ENCODE results near the gene ARHGAP26. TPM values are rescaled to one million over a fixed set of nuclear protein-coding genes. Genes with fewer than 3 reads are reported as not detected.

Gene ARHGAP26
- total and polyA plus RNA-seq, 4 donors, result 1.8 to 16.7 (median 4.1) TPM

DNA sequence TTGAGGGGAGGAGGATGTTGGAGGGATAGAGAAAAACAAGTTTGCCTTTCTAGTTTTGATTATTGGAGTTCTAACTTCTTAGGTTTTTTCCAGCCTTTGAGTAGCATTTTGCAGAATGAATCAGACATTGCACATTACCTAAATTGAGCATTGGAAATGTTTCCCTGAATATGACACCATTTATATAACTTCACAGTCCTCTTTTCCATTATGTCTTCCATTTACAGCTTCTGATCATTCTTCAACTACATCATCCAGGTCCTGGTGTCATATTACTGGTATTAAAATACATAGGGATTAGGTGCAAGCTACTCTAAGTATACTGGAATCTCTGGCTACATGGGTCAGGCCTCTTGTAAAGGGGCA, 286.1 kb downstream of the ARHGAP26 start:
- DNase-seq (ENCODE audit: low spot score), result no peak
- Histone ChIP-seq H3K27ac (ENCODE audit: low read depth in 1 of 2, low read length in 2 of 2) (no peak overlapping the region), H3K27me3 (ENCODE audit: control insufficient read depth in 4 of 4, insufficient read depth in 4 of 4, low read length in 3 of 4) (no peaks in the 10 kb centered on the region), H3K9ac (ENCODE audit: low read depth in 1 of 2, low read length in 2 of 2) (no peak overlapping the region), H3K4me3 (ENCODE audit: low read depth in 1 of 3, low read length in 3 of 3) (no peak overlapping the region), H3K4me1 (ENCODE audit: control insufficient read depth in 4 of 4, insufficient read depth in 4 of 4, low read length in 3 of 4) (peaks cover 3 to 16% (median 12%) of the 10 kb centered on the region in 4 donors), H3K36me3 (ENCODE audit: control insufficient read depth in 4 of 4, insufficient read depth in 3 of 4, low read depth in 1 of 4, low read length in 3 of 4) (peaks cover 0 to 21% (median 2%) of the 10 kb centered on the region in 4 donors), H3K9me3 (ENCODE audit: control insufficient read depth in 4 of 4, low read length in 3 of 4) (no peaks in the 10 kb centered on the region)
- TF ChIP-seq RXRA (IDR thresholded peaks at IDR 0.05) (no peak), CTCF (IDR thresholded peaks at IDR 0.05; ENCODE audit: low read depth, low read length, missing input control) (no peak)

DNA sequence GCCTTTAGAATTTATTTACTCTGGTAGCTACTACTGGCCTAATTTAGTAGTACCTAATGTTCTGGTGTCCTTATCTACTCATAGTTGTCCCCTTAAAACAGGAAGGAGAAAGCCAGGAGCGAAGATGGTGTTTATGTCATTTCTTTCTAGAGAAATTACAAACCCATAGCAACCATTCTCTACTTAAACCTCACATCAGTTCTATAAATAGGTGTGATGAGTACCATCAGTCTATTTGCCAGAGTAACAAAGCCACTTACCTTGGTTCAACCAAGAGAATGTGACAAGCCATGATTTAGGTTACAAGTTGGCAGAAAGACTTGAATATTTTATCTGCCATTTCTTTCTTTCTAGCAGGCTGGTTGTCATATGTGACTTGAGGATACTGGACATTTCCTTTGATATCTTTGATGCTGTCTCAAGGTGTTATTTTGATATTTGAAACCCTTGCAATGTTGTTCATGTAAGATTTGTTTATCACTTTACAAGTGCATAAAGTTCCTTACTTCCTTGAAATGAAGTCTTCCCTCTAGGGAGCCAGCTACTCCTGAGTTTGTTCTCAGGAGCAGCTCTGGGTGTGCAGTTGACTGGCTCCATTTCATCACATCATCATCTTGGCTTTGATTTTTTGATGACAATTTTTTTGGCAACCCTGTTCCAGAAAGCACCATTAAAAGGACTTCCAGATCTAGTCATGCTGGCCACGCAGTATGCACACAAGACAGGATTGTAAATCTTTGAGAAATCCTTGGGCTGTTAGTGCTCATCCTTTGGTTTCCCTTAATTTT, 286.8 kb downstream of the ARHGAP26 start:
- no peaks in the 10 kb centered on the region for H3K27me3 ChIP-seq (ENCODE audit: control insufficient read depth in 4 of 4, insufficient read depth in 4 of 4, low read length in 3 of 4)
- 96% methylated on average over 2 of the region's 2 CpGs for WGBS
- no peak overlapping the region for H3K9ac ChIP-seq (ENCODE audit: low read depth in 1 of 2, low read length in 2 of 2)

DNA sequence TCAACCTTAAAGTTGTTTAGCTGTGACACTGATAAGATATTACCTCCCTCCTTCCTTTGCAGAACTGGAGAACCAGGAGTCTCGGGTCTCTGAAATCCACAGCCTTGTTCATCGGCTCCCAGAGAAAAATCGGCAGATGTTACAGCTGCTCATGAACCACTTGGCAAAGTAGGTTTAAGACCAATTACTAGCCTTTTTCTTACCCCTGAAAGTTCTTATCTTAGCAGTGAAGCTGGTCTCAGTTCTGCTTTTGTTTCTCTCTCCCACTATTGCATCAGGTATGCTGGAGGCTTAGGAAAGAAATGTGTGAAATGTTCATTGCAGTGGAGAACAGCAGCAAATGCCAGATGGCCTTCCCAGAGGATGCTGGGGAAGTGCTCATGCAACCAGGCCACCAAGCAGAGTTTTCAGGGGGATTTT, 287.4 kb downstream of the ARHGAP26 start:
- Histone ChIP-seq H3K36me3 (ENCODE audit: control insufficient read depth in 4 of 4, insufficient read depth in 3 of 4, low read depth in 1 of 4, low read length in 3 of 4) (peaks cover 0 to 21% (median 2%) of the 10 kb centered on the region in 4 donors), H3K9ac (ENCODE audit: low read depth in 1 of 2, low read length in 2 of 2) (no peak overlapping the region), H3K9me3 (ENCODE audit: control insufficient read depth in 4 of 4, low read length in 3 of 4) (no peaks in the 10 kb centered on the region), H3K4me1 (ENCODE audit: control insufficient read depth in 4 of 4, insufficient read depth in 4 of 4, low read length in 3 of 4) (peaks cover 2 to 8% (median 5%) of the 10 kb centered on the region in 4 donors), H3K27me3 (ENCODE audit: control insufficient read depth in 4 of 4, insufficient read depth in 4 of 4, low read length in 3 of 4) (no peaks in the 10 kb centered on the region), H3K27ac (ENCODE audit: low read depth in 1 of 2, low read length in 2 of 2) (no peak overlapping the region), H3K4me3 (ENCODE audit: low read depth in 1 of 3, low read length in 3 of 3) (no peak overlapping the region)
- TF ChIP-seq FOXA1 (IDR thresholded peaks at IDR 0.05), result no peak
- TF ChIP-seq FOXA2 (IDR thresholded peaks at IDR 0.05), result no peak
- TF ChIP-seq JUND (IDR thresholded peaks at IDR 0.05), result no peak
- TF ChIP-seq SP1 (IDR thresholded peaks at IDR 0.05), result no peak
- TF ChIP-seq TAF1 (conservative IDR thresholded peaks at IDR 0.05), result no peak
- TF ChIP-seq RXRA (IDR thresholded peaks at IDR 0.05), result no peak
- WGBS, result 92% methylated on average over 3 of the region's 3 CpGs
- no peak for DNase-seq (ENCODE audit: low spot score)

More for the DNA sequence above, 286.8 kb downstream of the ARHGAP26 start:
- H3K4me3 ChIP-seq (ENCODE audit: low read depth in 1 of 3, low read length in 3 of 3), result no peak overlapping the region
- no peak for DNase-seq (ENCODE audit: low spot score)
- peaks cover 0 to 21% (median 2%) of the 10 kb centered on the region in 4 donors for H3K36me3 ChIP-seq (ENCODE audit: control insufficient read depth in 4 of 4, insufficient read depth in 3 of 4, low read depth in 1 of 4, low read length in 3 of 4)
- peaks cover 3 to 9% (median 6%) of the 10 kb centered on the region in 4 donors for H3K4me1 ChIP-seq (ENCODE audit: control insufficient read depth in 4 of 4, insufficient read depth in 4 of 4, low read length in 3 of 4)
- H3K9me3 ChIP-seq (ENCODE audit: control insufficient read depth in 4 of 4, low read length in 3 of 4), result no peaks in the 10 kb centered on the region
- H3K27ac ChIP-seq (ENCODE audit: low read depth in 1 of 2, low read length in 2 of 2), result no peak overlapping the region
- TF ChIP-seq YY1 (IDR thresholded peaks at IDR 0.05), result no peak

DNA sequence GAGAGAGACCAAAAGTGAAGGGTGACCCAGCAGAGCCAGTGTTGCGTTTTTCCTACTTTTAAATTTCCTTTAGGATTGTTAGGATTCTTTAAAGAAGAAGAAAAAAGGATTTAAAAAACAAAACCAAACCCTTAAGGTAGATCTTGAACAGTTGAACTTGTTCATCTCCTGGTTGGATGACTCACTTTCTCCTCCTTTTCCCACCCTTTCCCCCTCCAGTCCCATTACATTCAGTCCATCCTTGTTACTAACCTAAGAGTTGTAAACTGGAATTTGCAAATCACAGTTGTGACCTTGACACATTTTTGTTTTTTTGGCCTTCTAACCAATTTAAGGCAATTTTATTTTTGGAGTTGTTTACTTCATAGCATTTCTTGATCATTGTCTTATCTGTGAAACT, 289.2 kb downstream of the ARHGAP26 start:
- DNase-seq (ENCODE audit: low spot score), result no peak
- no peak for TF ChIP-seq NR2F2 (IDR thresholded peaks at IDR 0.05)
- no peak for TF ChIP-seq MAX (IDR thresholded peaks at IDR 0.05)
- TF ChIP-seq YY1 (IDR thresholded peaks at IDR 0.05), result no peak
- no peak for TF ChIP-seq ATF3 (IDR thresholded peaks at IDR 0.05)
- TF ChIP-seq SP1 (IDR thresholded peaks at IDR 0.05), result no peak
- no peak for TF ChIP-seq GABPA (IDR thresholded peaks at IDR 0.05 in 1 of 2, conservative IDR thresholded peaks at IDR 0.05 in 1 of 2)
- Histone ChIP-seq H3K27ac (ENCODE audit: low read depth in 1 of 2, low read length in 2 of 2) (no peak overlapping the region), H3K9ac (ENCODE audit: low read depth in 1 of 2, low read length in 2 of 2) (no peak overlapping the region), H3K9me3 (ENCODE audit: control insufficient read depth in 4 of 4, low read length in 3 of 4) (no peaks in the 10 kb centered on the region), H3K4me1 (ENCODE audit: control insufficient read depth in 4 of 4, insufficient read depth in 4 of 4, low read length in 3 of 4) (peaks cover 0 to 4% (median 1%) of the 10 kb centered on the region in 4 donors), H3K36me3 (ENCODE audit: control insufficient read depth in 4 of 4, insufficient read depth in 3 of 4, low read depth in 1 of 4, low read length in 3 of 4) (peaks cover 0 to 21% (median 2%) of the 10 kb centered on the region in 4 donors), H3K4me3 (ENCODE audit: low read depth in 1 of 3, low read length in 3 of 3) (no peak overlapping the region), H3K27me3 (ENCODE audit: control insufficient read depth in 4 of 4, insufficient read depth in 4 of 4, low read length in 3 of 4) (no peaks in the 10 kb centered on the region)
- 93% methylated on average over 1 of the region's 1 CpG for WGBS

Data from liver (tissue), 9 donors.